Vagina (tissue), 2 donors: Measurements from ENCODE around the gene MALL. TPM values are rescaled to one million over a fixed set of nuclear protein-coding genes. Genes with fewer than 3 reads are reported as not detected.
"Not testable (repeated sequence)": the region's sequence is repeated elsewhere in the genome, so short reads cannot be mapped to it uniquely, and the experiment has no call there.

Experiments used
- DNase-seq, 2 donors: peaks; one replicate each; pipeline ENCODE4 v3.0.0-alpha.2; 2017; ENCODE audit errors: extremely low spot score in 2 of 2
- H3K27ac ChIP-seq: fragments of 200-600 bp; sonication (generic); one replicate; pipeline ENCODE4 v1.5.1; 2019
- H3K27me3 ChIP-seq: fragments of 200-600 bp; sonication (generic); one replicate; pipeline ENCODE4 v1.5.1; 2019
- H3K36me3 ChIP-seq, 2 donors: fragments of 200-600 bp; sonication (generic); one replicate each; pipeline ENCODE4 v1.5.1; 2017 to 2019
- H3K4me1 ChIP-seq: fragments of 200-600 bp; sonication (generic); one replicate; pipeline ENCODE4 v1.5.1; 2019
- H3K4me3 ChIP-seq, 2 donors: fragments of 200-600 bp; sonication (generic); 1 replicate in 1 of 2; 2 replicates in 1 of 2; pipeline ENCODE4 v1.5.1; 2016 to 2019
- H3K9me3 ChIP-seq: fragments of 200-600 bp; sonication (generic); one replicate; pipeline ENCODE4 v1.5.1; 2019
- intact Hi-C: fragments of 100-400 bp; cut with DNase I; formaldehyde crosslinking; loops from one replicate; pipeline ENCODE4 v1.15.1; 2023
- microRNA-seq: library from miRNA; unstranded; fragments of <30 nt; microRNA quantifications from one replicate; pipeline ENCODE4, GENCODE V29; 2017; ENCODE audit warnings: borderline number of aligned reads, borderline replicate concordance
- small RNA-seq: library from RNA; depleted of rRNA; stranded (forward); fragments of <200 nt; gene quantifications from one replicate; pipeline ENCODE3, GENCODE V24; 2016
- total RNA-seq: library from RNA; depleted of rRNA; stranded (reverse); fragments of >200 nt; gene quantifications from one replicate; pipeline ENCODE4 v1.2.3, GENCODE V29; 2016

The MALL gene
- total RNA-seq, 1 donor from 2014 or later, result 56.7 TPM

DNA sequence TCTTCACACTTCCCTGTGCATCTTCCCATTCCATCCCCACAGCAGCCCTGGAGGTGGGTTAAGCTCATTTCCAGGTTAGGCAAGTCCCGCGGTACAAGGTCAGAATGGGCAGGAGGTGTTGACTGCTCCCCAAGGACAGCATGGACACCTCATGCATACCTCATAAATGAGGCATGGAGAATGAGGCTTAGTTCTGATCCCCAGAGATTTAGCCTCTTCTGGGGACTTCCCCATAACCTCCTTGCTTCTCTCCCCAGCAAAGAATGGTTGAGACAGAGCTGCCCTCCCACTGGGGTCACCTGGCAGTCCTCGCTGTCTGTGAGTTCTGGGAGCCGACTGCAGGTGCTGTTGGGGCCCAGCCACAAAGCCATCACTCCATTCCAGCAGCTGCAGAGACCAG, 68.4 kb downstream of the MALL start:
- H3K27me3 ChIP-seq, intact Hi-C loops, H3K4me1 ChIP-seq, H3K9me3 ChIP-seq, H3K4me3 ChIP-seq, DNase-seq, H3K27ac ChIP-seq, H3K36me3 ChIP-seq: not testable (repeated sequence)

- H3K9me3 ChIP-seq, H3K4me1 ChIP-seq, DNase-seq, intact Hi-C loops, H3K36me3 ChIP-seq, H3K27me3 ChIP-seq, H3K4me3 ChIP-seq, H3K27ac ChIP-seq: not testable (repeated sequence)
Observed at GRCh38 chr2:110041941-110042660, 73.5 kb downstream of the MALL start.

DNA sequence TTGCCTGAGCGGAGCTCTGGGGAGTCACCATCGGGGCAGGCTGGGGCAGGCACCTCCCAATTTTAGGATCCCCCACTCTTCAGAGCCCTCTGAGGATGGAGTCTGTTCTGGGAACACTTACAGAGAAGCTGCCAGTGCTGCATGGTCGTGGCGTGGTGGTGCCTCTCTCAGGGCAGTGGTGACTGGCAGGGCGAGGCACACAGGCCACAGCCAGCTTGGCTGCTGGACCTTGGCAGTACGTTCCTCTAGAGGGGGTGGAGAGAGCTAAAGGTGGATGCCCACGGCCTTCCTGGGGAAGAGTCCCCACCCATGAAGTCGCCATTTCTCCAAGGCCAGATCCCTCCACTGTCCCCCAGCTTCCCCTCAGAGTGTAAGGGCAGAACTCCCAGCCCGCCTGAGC, 78.3 kb downstream of the MALL start:
- H3K4me3 ChIP-seq, H3K27me3 ChIP-seq, intact Hi-C loops, H3K27ac ChIP-seq, H3K4me1 ChIP-seq, H3K9me3 ChIP-seq, DNase-seq, H3K36me3 ChIP-seq: not testable (repeated sequence)

- intact Hi-C loops, H3K4me3 ChIP-seq, H3K27ac ChIP-seq, H3K4me1 ChIP-seq, H3K27me3 ChIP-seq, DNase-seq, H3K36me3 ChIP-seq, H3K9me3 ChIP-seq: not testable (repeated sequence)
Observed at GRCh38 chr2:110035384-110035783, 80.2 kb downstream of the MALL start.

GRCh38 chr2:110034935-110035334, 80.7 kb downstream of the MALL start:
- peak in 1 of 2 donors; percentile 60 for DNase-seq
- intact Hi-C loops, H3K27me3 ChIP-seq, H3K27ac ChIP-seq, H3K36me3 ChIP-seq, H3K4me1 ChIP-seq, H3K9me3 ChIP-seq, H3K4me3 ChIP-seq: not testable (repeated sequence)

Small RNA genes lying within 50 kb of the gene (microRNA-seq; reads per million reads assigned to microRNA genes)
- gene MIR4267, result not detected
- not detected for gene MIR4436B1

Small RNA genes lying within 50 kb of the gene (small RNA-seq; reads per million reads assigned to genes)
- gene MIR4267 (not detected), gene MIR4436B1 (not detected)

Other genes starting within 250 kb of the MALL start
- 2.2 TPM for gene LIMS3, start 217.1 kb downstream of the MALL start, total RNA-seq
- gene NPHP1, start 89.2 kb upstream of the MALL start, total RNA-seq, result 4.9 TPM
- 131 TPM for gene MTLN, start 96.7 kb upstream of the MALL start, total RNA-seq